ENCODE measurements around the gene APOL6. TPM values are rescaled to one million over a fixed set of nuclear protein-coding genes. Genes with fewer than 3 reads are reported as not detected.

APOL6 gene
- total RNA-seq, result 10 to 100 TPM; 20.6 to 23.0 TPM
- long read RNA-seq, full-length matches to known transcripts, result 2 of 4 reads
- long read RNA-seq, partial matches to known transcripts, result 0 of 4 reads
- long read RNA-seq, other reads (novel, unspliced or antisense), result 2 of 4 reads

DNA sequence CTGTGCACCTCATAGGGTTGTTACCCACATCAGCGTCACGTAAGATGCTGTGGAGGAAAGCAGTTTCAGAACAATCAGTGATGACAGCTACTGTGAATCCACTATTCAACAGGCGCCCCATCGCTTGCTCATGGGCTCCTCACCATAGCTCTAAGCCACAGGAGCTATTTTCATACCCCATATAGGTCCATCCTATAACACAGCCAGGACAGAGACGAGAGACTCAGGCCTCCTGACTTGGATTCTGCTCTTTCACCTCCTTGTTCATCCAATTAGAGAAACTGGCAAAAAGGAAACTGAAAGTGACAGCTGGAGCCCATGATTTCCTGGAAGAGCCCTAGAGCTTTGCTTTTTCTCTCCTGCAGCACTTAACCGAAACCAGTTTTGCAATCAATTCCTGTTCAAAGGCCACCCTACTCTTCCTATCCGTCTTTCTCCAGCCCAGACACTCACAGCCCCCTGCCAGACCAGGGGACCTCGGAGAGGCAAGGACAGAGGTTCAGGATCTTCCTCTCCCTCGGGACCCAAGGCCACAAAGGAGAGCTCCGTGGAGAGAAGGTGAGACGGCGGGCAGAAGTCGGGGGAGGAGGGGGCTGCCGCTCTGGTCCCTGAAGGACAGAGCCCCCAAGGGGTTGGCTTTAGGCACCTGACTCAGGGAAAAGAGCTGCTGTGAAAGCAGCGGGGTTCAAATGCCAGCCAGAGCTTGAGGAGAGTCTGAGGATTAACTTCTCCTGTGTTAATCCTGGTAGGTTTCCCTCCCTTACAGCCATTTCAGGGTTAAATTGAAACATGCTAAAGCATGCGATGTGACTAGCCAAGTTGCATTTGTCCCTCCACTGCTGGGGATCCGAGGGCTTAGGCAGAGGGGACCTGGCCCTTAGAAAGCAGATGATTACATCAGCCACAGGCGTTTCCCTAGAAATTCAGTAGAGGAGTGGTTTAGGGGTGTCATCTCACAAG lies at the start of gene APOL6:
APOL6 (plus strand) TSS at position 381 of the 960 bp plus-strand sequence. CDS start 7,980 bp downstream, outside the sequence.
- ATAC-seq, result peak; percentile 60 to 72
- DNase-seq, result no peak
- intact Hi-C loops (cut with DNase I), result no loop called here

- intact Hi-C loops (cut with DNase I), result no loop called here
- no peak for ATAC-seq
- DNase-seq, result no peak
These were observed 48.9 kb upstream of the APOL6 start for GRCh38 chr22:35599364-35599763.

DNA sequence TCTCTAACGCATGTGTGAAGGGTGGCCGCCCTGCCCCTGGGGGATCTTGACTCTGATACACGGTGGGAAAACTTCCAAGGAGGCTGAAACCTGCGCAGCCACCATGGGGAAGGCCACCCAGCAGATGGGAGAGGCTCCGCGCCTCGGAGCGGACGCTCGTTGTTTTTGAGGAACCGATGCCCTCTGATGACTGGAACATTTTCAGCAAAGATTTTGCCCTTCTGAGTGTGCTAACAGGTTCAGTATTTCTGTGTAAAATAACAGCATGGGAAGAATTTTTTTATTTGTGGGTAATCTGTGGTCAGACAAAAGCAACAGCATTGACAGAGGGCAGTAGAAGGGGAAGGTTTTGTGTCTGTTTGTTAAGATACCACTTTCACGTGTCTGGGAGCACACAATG lies 47.8 kb upstream of the APOL6 start:
- no peak for DNase-seq
- intact Hi-C loops (cut with DNase I), result no loop called here
- no peak for ATAC-seq

- DNase-seq, result no peak
- intact Hi-C loops (cut with DNase I), result no loop called here
- ATAC-seq, result no peak
These were observed 47.1 kb upstream of the APOL6 start for GRCh38 chr22:35601013-35601580.

DNA sequence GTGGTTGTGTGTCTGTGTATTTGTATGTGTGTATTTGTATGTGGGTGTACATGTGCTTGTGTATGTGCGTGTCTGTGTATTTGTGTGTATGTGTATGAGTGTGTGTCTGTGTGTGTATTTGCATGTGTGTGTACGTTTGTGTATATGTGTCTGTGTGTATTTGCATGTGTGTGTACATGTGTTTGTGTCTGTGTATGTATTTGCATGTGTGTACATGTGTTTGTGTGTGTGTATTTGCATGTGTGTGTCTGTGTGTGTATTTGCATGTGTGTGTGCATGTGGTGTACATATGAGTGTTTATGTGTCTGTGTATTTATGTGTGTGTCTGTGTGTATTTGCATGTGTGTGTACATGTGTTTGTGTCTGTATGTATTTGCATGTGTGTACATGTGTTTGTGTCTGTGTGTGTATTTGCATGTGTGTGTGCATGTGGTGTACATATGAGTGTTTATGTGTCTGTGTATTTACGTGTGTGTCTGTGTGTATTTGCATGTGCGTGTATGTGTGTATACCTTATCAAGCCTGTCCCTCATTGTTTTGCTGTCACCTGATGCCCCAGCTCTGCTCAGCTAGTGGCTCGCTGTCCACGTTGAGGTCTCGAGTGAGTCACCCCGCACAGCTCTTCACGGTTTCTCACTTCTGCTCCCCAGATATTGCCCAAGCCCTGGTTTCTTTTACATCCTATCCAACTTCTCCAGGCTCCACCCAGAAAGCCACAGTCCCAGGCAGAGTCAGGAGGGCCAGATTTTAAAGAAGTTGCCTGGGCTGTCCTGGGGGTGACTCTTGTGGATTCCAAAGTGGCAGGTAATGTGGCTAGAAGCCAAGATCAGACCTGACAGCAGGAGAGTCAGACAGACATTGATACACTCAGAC lies 46.3 kb upstream of the APOL6 start:
- intact Hi-C loops (cut with DNase I), result no loop called here

GRCh38 chr22:35604621-35605368 lies 43.5 kb upstream of the APOL6 start:
- intact Hi-C loops (cut with DNase I), result no loop called here
- ATAC-seq, result peak in 1 of 2 donors; percentile 19
- DNase-seq, result no peak

More for the DNA sequence above, 46.3 kb upstream of the APOL6 start:
- DNase-seq (no peak), ATAC-seq (peak; percentile 9 to 38)

- no peak for ATAC-seq
- intact Hi-C loops (cut with DNase I), result no loop called here
- DNase-seq, result no peak
These were observed 42.9 kb upstream of the APOL6 start for GRCh38 chr22:35605369-35605680.

GRCh38 chr22:35605851-35606481 lies 42.3 kb upstream of the APOL6 start:
- intact Hi-C loops (cut with DNase I), result no loop called here
- DNase-seq (peak; percentile 54), ATAC-seq (peak; percentile 61 to 78)

DNA sequence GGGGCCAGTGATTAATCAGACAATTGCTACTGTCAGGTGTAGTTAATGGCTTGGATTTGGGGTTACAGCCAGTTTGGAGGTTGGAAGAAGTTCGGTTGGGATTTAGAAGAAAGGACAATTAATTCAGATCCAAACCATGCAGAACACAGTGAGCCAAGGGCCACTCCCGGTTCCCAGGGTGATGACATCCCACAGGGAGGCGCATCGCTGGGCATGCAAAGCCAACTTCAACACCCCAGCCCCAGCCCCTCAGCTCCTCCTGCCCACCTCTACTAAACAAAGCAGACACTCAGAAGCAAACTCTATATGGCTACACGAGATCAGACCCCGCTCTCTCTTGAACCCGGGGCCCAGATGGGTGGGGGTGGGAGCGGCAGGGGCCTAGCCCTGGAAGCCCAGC lies 41.3 kb upstream of the APOL6 start:
- no peak for ATAC-seq
- intact Hi-C loops (cut with DNase I), result no loop called here
- DNase-seq, result no peak

DNA sequence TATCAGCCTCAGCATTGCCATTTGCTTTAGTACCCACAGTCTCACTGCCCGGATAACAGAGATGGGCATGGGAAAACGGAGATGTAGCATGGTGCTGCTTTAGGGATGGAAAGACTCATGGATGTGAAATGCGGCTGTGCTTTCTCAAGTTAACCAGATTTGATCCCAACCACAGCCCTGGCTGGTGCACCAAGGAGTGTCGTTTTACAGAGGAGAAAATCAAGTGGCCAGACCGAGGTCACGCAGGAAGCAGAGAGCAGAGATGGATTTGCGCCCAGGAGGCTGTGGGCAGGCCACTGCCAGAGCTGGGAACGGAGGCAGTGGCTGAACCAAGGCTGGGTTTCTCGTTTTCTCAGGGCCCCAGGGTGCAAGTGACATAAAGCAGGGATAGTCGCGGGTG lies 40.2 kb upstream of the APOL6 start:
- no peak for ATAC-seq
- intact Hi-C loops (cut with DNase I), result no loop called here
- no peak for DNase-seq

GRCh38 chr22:35609261-35609660 lies 39.0 kb upstream of the APOL6 start:
- DNase-seq (no peak), ATAC-seq (no peak)
- intact Hi-C loops (cut with DNase I), result no loop called here

DNA sequence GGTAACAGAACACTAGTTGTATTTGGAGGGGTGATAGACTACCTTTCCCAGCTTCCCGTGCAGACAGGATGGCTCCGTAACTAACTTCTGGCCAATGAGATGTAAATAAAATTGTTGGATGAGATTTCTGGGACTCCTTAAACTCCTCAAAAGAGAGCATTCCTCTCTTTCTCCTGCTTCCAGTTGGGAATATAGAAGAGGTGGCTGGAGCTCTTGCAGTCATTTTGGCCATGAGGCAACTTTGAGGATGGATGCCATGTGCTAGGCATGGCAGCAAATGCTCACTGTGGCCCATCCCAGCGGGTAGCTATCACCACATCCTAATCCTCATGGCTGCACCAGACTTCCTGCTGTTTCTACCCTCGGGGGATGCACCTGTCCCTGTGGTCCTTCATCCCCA lies 38.5 kb upstream of the APOL6 start:
- intact Hi-C loops (cut with DNase I), result loop anchor here in 1 of 2 donors (10.0 kb wide), 1 partner anchor 65 kb away; no protein-coding TSS in a partner anchor
- DNase-seq, result no peak
- ATAC-seq, result no peak

DNA sequence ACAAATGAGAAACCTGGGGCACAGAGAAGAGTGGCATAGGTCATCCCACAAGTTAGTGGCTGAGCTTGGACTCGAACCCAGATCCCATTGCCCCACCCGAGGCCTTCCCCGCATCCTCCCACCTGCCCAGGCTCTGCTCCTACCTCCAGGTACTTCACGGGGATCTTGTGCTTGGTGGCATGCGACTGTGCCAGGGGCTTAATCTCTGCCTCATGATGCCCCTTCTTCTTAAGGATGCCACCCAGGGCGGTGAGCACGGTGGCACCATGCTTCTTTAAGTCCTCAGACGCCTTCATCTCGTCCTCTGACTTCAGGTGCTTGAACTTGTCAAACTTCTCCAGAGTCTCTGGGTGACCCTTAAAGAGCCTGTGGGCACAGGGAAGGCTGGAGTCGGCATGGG lies 37.5 kb upstream of the APOL6 start:
- no peak for ATAC-seq

GRCh38 chr22:35611200-35611890 lies 36.9 kb upstream of the APOL6 start:
- DNase-seq (no peak), ATAC-seq (no peak)
- intact Hi-C loops (cut with DNase I), result loop anchor here in 1 of 2 donors (10.0 kb wide), 1 partner anchor 63 kb away; no protein-coding TSS in a partner anchor

More for the DNA sequence above, 37.5 kb upstream of the APOL6 start:
- intact Hi-C loops (cut with DNase I), result loop anchor here in 1 of 2 donors (10.0 kb wide), 1 partner anchor 64 kb away; no protein-coding TSS in a partner anchor
- DNase-seq, result no peak

GRCh38 chr22:35611891-35612576 lies 36.2 kb upstream of the APOL6 start:
- DNase-seq, result no peak
- ATAC-seq, result peak in 1 of 2 donors; percentile 24
- intact Hi-C loops (cut with DNase I), result loop anchor here in 1 of 2 donors (10.0 kb wide), 1 partner anchor 63 kb away; no protein-coding TSS in a partner anchor

DNA sequence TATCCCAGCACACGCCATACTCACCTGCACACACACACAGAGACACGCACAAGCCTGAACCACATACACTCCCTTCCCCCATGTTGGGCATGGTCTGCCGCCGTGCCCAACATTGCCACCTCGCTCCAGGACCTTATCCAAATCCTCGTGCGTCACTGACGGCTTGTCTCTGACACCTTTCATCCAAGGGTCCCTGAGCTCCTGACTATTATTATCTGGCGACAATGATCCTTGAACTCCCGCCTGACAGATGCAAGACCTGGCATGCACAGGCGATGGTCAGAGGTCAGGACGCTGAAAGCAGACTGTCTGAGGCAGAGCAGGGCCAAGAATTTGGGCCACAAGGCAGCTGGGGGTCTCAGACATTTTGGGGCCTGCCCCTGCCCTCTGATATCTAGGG lies 35.3 kb upstream of the APOL6 start:
- intact Hi-C loops (cut with DNase I), result loop anchor here in 1 of 2 donors (10.0 kb wide), 1 partner anchor 62 kb away; no protein-coding TSS in a partner anchor
- DNase-seq, result peak; percentile 64
- ATAC-seq, result peak; percentile 63 to 72

DNA sequence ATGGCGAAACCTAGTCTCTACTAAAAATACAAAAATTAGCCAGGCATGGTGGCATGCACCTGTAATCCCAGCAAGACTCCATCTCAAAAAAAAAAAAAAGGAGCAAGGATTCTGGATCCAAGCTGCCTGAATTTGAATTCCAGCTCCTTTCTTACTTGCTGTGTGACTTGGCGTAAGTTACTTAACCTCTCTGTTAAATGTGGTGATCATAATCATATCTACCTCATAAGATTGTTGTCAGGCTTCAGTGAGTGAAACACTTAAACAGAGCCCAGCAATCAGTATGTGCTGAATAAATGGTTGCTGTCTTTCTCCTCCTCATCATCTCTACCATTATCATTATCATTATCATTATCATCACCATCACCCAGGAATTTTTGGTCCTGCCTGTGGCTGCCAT lies 33.8 kb upstream of the APOL6 start:
- DNase-seq, result no peak
- intact Hi-C loops (cut with DNase I), result loop anchor here in 1 of 2 donors (10.0 kb wide), 1 partner anchor 60 kb away; no protein-coding TSS in a partner anchor
- no peak for ATAC-seq
